ENCODE results near the gene DSCAML1. TPM values are rescaled to one million over a fixed set of nuclear protein-coding genes. Genes with fewer than 3 reads are reported as not detected.

The DSCAML1 gene
- total and polyA plus RNA-seq, 12 donors = 0.16 to 1.5 (median 0.57) TPM

- TF ChIP-seq CTCF (IDR thresholded peaks at IDR 0.05) = no peak
- Histone ChIP-seq H3K9me3 (no peaks in the 10 kb centered on the region), H3K27ac (no peak overlapping the region), H3K27me3 (peaks cover 0 to 4% (median 0%) of the 10 kb centered on the region in 7 donors), H3K4me3 (no peak overlapping the region), H3K36me3 (no peaks in the 10 kb centered on the region), H3K4me1 (no peaks in the 10 kb centered on the region)
- 86 to 89% methylated on average over 3 of the region's 3 CpGs for WGBS, 2 donors
- DNase-seq (no peak), ATAC-seq (no peak)
- intact Hi-C loops (cut with DNase I) = no loop called here
Observed at GRCh38 chr11:117697319-117697718, 99.7 kb downstream of the DSCAML1 start.

- no peak overlapping the region for H3K27ac ChIP-seq
- H3K9me3 ChIP-seq = no peaks in the 10 kb centered on the region
- no peak overlapping the region for H3K4me3 ChIP-seq
- no peak for DNase-seq
- H3K27me3 ChIP-seq = peaks cover 0 to 4% (median 0%) of the 10 kb centered on the region in 7 donors
- 64% methylated on average over 5 of the region's 5 CpGs for WGBS, 2 donors
- H3K4me1 ChIP-seq = peaks cover 0 to 5% (median 2%) of the 10 kb centered on the region in 9 donors
- intact Hi-C loops (cut with DNase I) = no loop called here
- no peak for TF ChIP-seq CTCF (IDR thresholded peaks at IDR 0.05)
- ATAC-seq = no peak
- H3K36me3 ChIP-seq = no peaks in the 10 kb centered on the region
Observed at GRCh38 chr11:117696540-117696939, 100.5 kb downstream of the DSCAML1 start.

- Histone ChIP-seq H3K36me3 (no peaks in the 10 kb centered on the region), H3K4me1 (peaks cover 7 to 17% (median 12%) of the 10 kb centered on the region in 9 donors), H3K27ac (no peak overlapping the region), H3K4me3 (no peak overlapping the region), H3K27me3 (peaks cover 0 to 4% (median 0%) of the 10 kb centered on the region in 7 donors), H3K9me3 (no peaks in the 10 kb centered on the region)
- TF ChIP-seq CTCF (IDR thresholded peaks at IDR 0.05) = no peak
- intact Hi-C loops (cut with DNase I) = no loop called here
- DNase-seq (no peak), ATAC-seq (no peak)
- 97% methylated on average over 3 of the region's 3 CpGs for WGBS, 2 donors
Observed at GRCh38 chr11:117693344-117693743, 103.7 kb downstream of the DSCAML1 start.

- WGBS, 2 donors = 30 to 50% methylated on average over 10 of the region's 10 CpGs
- H3K36me3 ChIP-seq = no peaks in the 10 kb centered on the region
- H3K9me3 ChIP-seq = no peaks in the 10 kb centered on the region
- ATAC-seq = peak in 3 of 8 donors; percentile 23 to 62 (median 36)
- no peak overlapping the region for H3K27ac ChIP-seq
- H3K4me3 ChIP-seq = no peak overlapping the region
- H3K4me1 ChIP-seq = peaks cover 7 to 17% (median 12%) of the 10 kb centered on the region in 9 donors
- DNase-seq = no peak
- TF ChIP-seq CTCF (IDR thresholded peaks at IDR 0.05) = no peak
- H3K27me3 ChIP-seq = peaks cover 0 to 4% (median 0%) of the 10 kb centered on the region in 7 donors
- intact Hi-C loops (cut with DNase I) = no loop called here
Observed at GRCh38 chr11:117691516-117691915, 105.5 kb downstream of the DSCAML1 start.

Data from heart right ventricle (tissue), 16 donors.